Body of pancreas (tissue), 4 donors: ENCODE measurements around the gene ROPN1.

Experiments
- POLR2A ChIP-seq, 3 donors: fragments of 450-650 bp; IDR thresholded peaks; one replicate each; pipeline ENCODE4 v1.6.1; 2016; ENCODE audit warnings: antibody characterized with exemption in 3 of 3, mild to moderate bottlenecking in 2 of 3
- TF ChIP-seq, protein P1 (sequence below), 7 experiments: fragments of 450-650 bp in 4 of 7; fragments of 200-600 bp in 3 of 7; sonication (generic) in 3 of 7; IDR thresholded peaks; one replicate each; pipeline ENCODE4 v1.5.1; 2016 to 2019; ENCODE audit warnings: antibody characterized with exemption in 7 of 7

DNA sequence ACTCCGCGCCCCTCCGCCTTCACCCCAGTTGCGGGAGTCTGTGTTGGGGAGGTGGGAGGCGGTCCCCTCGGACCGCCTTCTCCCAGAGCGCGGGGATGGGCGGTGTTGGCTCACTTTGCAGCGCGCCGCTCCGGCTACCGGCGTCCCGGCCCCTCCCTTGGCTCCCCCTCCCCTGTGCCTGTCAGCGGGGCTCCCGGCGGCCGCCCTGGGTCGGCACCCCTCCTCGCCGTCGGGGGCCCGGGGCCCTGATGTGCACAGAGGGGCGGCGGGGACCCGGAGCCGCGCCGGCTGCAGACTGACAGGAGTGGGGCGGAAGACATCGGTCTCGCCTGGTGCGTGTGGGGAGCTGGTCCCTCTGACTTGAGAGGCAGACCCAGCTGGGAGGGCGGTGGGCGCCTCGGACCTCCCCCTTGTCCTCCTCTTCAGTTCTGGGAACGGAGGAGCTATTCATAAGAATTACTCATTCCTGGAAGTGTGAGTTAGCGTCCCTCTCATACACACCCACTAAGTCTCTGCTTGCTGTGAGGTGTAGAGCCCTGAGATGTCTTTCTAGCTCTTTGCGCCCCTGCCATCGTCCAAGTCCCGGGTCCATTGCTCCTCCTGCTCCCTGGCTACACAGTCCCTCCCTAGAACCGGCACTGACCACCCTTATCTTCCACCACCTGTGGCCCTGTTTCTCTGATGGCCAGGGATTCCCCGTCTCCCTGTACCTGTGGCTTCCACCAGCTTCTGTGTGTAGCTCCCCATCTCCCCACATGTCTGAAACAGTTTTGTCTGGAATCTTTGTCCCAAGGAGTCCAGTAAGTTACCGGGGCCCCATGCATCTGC, 42.3 kb upstream of the ROPN1 start:
- TF ChIP-seq POLR2A (IDR thresholded peaks at IDR 0.05): peak in 1 of 3 donors; percentile 7
- TF ChIP-seq, protein P1, sequence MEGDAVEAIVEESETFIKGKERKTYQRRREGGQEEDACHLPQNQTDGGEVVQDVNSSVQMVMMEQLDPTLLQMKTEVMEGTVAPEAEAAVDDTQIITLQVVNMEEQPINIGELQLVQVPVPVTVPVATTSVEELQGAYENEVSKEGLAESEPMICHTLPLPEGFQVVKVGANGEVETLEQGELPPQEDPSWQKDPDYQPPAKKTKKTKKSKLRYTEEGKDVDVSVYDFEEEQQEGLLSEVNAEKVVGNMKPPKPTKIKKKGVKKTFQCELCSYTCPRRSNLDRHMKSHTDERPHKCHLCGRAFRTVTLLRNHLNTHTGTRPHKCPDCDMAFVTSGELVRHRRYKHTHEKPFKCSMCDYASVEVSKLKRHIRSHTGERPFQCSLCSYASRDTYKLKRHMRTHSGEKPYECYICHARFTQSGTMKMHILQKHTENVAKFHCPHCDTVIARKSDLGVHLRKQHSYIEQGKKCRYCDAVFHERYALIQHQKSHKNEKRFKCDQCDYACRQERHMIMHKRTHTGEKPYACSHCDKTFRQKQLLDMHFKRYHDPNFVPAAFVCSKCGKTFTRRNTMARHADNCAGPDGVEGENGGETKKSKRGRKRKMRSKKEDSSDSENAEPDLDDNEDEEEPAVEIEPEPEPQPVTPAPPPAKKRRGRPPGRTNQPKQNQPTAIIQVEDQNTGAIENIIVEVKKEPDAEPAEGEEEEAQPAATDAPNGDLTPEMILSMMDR (IDR thresholded peaks at IDR 0.05): no peak
